IMR-90 (cell line): ENCODE results near the gene DRD4. TPM values are rescaled to one million over a fixed set of nuclear protein-coding genes. Genes with fewer than 3 reads are reported as not detected.

Experiments used
- ATAC-seq: fragments of 200-7000 bp; cut with Tn5 transposase; 2 replicates; pipeline ENCODE4 v1.9.1; 2020; ENCODE audit warnings: low read depth, mild to moderate bottlenecking, moderate library complexity
- BruUV-seq: library from RNA; stranded (reverse); fragments of 400-500 nt; replicated peaks from 2 replicates; lab custom pipeline; 2021; lab: Mats Ljungman, UMichigan
- CTCF ChIA-PET: fragments of 300-600 bp; formaldehyde crosslinking; extraction: SDS; loops from one replicate; lab custom pipeline; 2021; ENCODE audit warnings: antibody characterized with exemption; lab: Yijun Ruan, JAX
- POLR2A ChIA-PET: fragments of 300-600 bp; sonication (Branson Sonifier 250); formaldehyde crosslinking; loops from one replicate; lab custom pipeline; 2022; ENCODE audit warnings: antibody characterized with exemption; ENCODE audit not compliant: unreplicated experiment; lab: Charles Lee
- DNase-seq: peaks from one replicate; pipeline ENCODE4 v3.0.0; 2013
- H2AFZ ChIP-seq: replicated peaks from 2 replicates; pipeline ENCODE3; 2013; ENCODE audit warnings: low read length, mild to moderate bottlenecking; ENCODE audit not compliant: poor library complexity
- H2AK5ac ChIP-seq: 2 replicates; pipeline ENCODE4 v1.6.1; 2013; ENCODE audit warnings: low read depth, low read length, inconsistent platforms
- H2AK9ac ChIP-seq: replicated peaks from 2 replicates; pipeline ENCODE3; 2013; ENCODE audit warnings: mild to moderate bottlenecking, low read depth, low read length, moderate library complexity; ENCODE audit not compliant: poor library complexity
- H2BK120ac ChIP-seq: 2 replicates; pipeline ENCODE4 v1.6.1; 2013; ENCODE audit warnings: low read depth, low read length, inconsistent platforms
- H2BK15ac ChIP-seq: 3 replicates; pipeline ENCODE4 v1.6.1; 2013; ENCODE audit warnings: low read depth, low read length, inconsistent platforms
- H2BK20ac ChIP-seq: 2 replicates; pipeline ENCODE4 v1.6.1; 2013; ENCODE audit warnings: low read depth, mild to moderate bottlenecking, inconsistent platforms, low read length, moderate library complexity
- H2BK5ac ChIP-seq: 2 replicates; pipeline ENCODE4 v1.6.1; 2013; ENCODE audit warnings: mild to moderate bottlenecking, low read depth, low read length, inconsistent platforms; ENCODE audit not compliant: poor library complexity, severe bottlenecking
- H3K14ac ChIP-seq: replicated peaks from 2 replicates; pipeline ENCODE4 v1.6.1; 2013; ENCODE audit warnings: low read depth, low read length, inconsistent platforms
- H3K18ac ChIP-seq: 2 replicates; pipeline ENCODE4 v1.6.1; 2013; ENCODE audit warnings: low read depth, low read length, control low read depth
- H3K23ac ChIP-seq: 2 replicates; pipeline ENCODE4 v1.6.1; 2013; ENCODE audit warnings: low read depth, low read length, inconsistent platforms
- H3K27ac ChIP-seq: 2 replicates; pipeline ENCODE4 v1.5.1; 2013; ENCODE audit warnings: mild to moderate bottlenecking, control low read depth, low read length; ENCODE audit not compliant: insufficient read depth
- H3K27me3 ChIP-seq: 2 replicates; pipeline ENCODE4 v1.6.1; 2013; ENCODE audit warnings: low read length; ENCODE audit not compliant: control insufficient read depth, insufficient read depth
- H3K36me3 ChIP-seq: 2 replicates; pipeline ENCODE4 v1.6.1; 2013; ENCODE audit warnings: low read length, mixed read lengths; ENCODE audit not compliant: control insufficient read depth, insufficient read depth
- H3K4ac ChIP-seq: 2 replicates; pipeline ENCODE4 v1.6.1; 2013; ENCODE audit warnings: low read depth, low read length, inconsistent platforms
- H3K4me1 ChIP-seq: 2 replicates; pipeline ENCODE4 v1.6.1; 2013; ENCODE audit warnings: low read length, mixed read lengths; ENCODE audit not compliant: control insufficient read depth, insufficient read depth
- H3K4me2 ChIP-seq: 2 replicates; pipeline ENCODE4 v1.6.1; 2013; ENCODE audit warnings: low read depth, mild to moderate bottlenecking, control low read depth, low read length, moderate library complexity
- H3K4me3 ChIP-seq: 2 replicates; pipeline ENCODE4 v1.5.1; 2013; ENCODE audit warnings: low read depth, mild to moderate bottlenecking, control low read depth, low read length, moderate library complexity; ENCODE audit not compliant: insufficient read depth
- H3K56ac ChIP-seq: 2 replicates; pipeline ENCODE4 v1.6.1; 2013; ENCODE audit warnings: low read length, inconsistent platforms; ENCODE audit not compliant: insufficient read depth; ENCODE audit errors: extremely low read depth
- H3K79me1 ChIP-seq, 2 experiments: 2 replicates each; pipeline ENCODE4 v1.6.1; 2013; ENCODE audit warnings: low read length in 2 of 2, inconsistent platforms in 1 of 2, low read depth in 1 of 2
- H3K9ac ChIP-seq: 2 replicates; pipeline ENCODE4 v1.6.1; 2013; ENCODE audit warnings: low read depth, low read length, control low read depth
- H3K9me1 ChIP-seq: 2 replicates; pipeline ENCODE4 v1.6.1; 2013; ENCODE audit warnings: low read length, inconsistent platforms; ENCODE audit not compliant: insufficient read depth
- H3K9me3 ChIP-seq: 2 replicates; pipeline ENCODE4 v1.6.1; 2013; ENCODE audit warnings: low read length; ENCODE audit not compliant: control insufficient read depth, insufficient read depth
- H4K20me1 ChIP-seq: 2 replicates; pipeline ENCODE4 v1.6.1; 2013; ENCODE audit warnings: low read length, inconsistent platforms; ENCODE audit not compliant: insufficient read depth
- H4K5ac ChIP-seq: 2 replicates; pipeline ENCODE4 v1.6.1; 2013; ENCODE audit warnings: mild to moderate bottlenecking, low read depth, low read length, control low read depth
- H4K8ac ChIP-seq, 2 experiments: 2 replicates each; pipeline ENCODE4 v1.6.1; 2013; ENCODE audit warnings: low read depth in 2 of 2, low read length in 2 of 2, control low read depth in 1 of 2, inconsistent platforms in 1 of 2
- H4K91ac ChIP-seq: 2 replicates; pipeline ENCODE4 v1.6.1; 2013; ENCODE audit warnings: low read depth, low read length, inconsistent platforms; ENCODE audit not compliant: insufficient read depth
- BHLHE40 ChIP-seq: fragments of 150-350 bp; IDR thresholded peaks from 2 replicates; pipeline ENCODE4 v1.6.1; 2016; ENCODE audit warnings: mild to moderate bottlenecking, low read depth, low read length
- CHD1 ChIP-seq: IDR thresholded peaks from 2 replicates; pipeline ENCODE4 v1.6.1; 2012; ENCODE audit warnings: low read depth, low read length, improper control_type of control experiment
- CTCF ChIP-seq: conservative IDR thresholded peaks from 2 replicates; pipeline ENCODE4 v1.5.1; 2012; ENCODE audit warnings: mild to moderate bottlenecking, low read depth, low read length, improper control_type of control experiment
- FOS ChIP-seq: fragments of 150-350 bp; IDR thresholded peaks from 2 replicates; pipeline ENCODE4 v1.6.1; 2016; ENCODE audit warnings: low read depth, low read length
- MAZ ChIP-seq: IDR thresholded peaks from 2 replicates; pipeline ENCODE4 v1.6.1; 2012; ENCODE audit warnings: low read depth, mild to moderate bottlenecking, low read length, improper control_type of control experiment, moderate library complexity, borderline replicate concordance
- MXI1 ChIP-seq: IDR thresholded peaks from 2 replicates; pipeline ENCODE4 v1.6.1; 2012; ENCODE audit warnings: low read depth, mild to moderate bottlenecking, low read length, moderate library complexity, borderline replicate concordance
- NFE2L2 ChIP-seq: fragments of 150-350 bp; IDR thresholded peaks from 2 replicates; pipeline ENCODE4 v1.6.1; 2016; ENCODE audit warnings: low read depth, mild to moderate bottlenecking, low read length
- POLR2A ChIP-seq: IDR thresholded peaks from 2 replicates; pipeline ENCODE4 v1.6.1; 2012; ENCODE audit warnings: mild to moderate bottlenecking, low read depth, low read length
- RAD21 ChIP-seq: IDR thresholded peaks from 2 replicates; pipeline ENCODE4 v1.6.1; 2012; ENCODE audit warnings: low read length, improper control_type of control experiment
- SMC3 ChIP-seq: fragments of 150-350 bp; IDR thresholded peaks from 2 replicates; pipeline ENCODE4 v1.6.1; 2016; ENCODE audit warnings: low read depth, mild to moderate bottlenecking, antibody characterized with exemption, low read length, moderate library complexity
- whole genome bisulfite sequencing, 2 experiments: methylation state at CpG; one replicate each; pipeline versions ENCODE4 v1.1.5 to v1.1.7; 2013; ENCODE audit warnings: missing lambda C conversion rate in 2 of 2; ENCODE audit not compliant: insufficient read length in 1 of 2; ENCODE audit errors: extremely low coverage in 2 of 2; 5-methylcytosine and 5-hydroxymethylcytosine counted together
- dilution Hi-C: fragments of 300-500 bp; cut with HindIII; formaldehyde crosslinking; loops from one replicate; pipeline ENCODE4 v1.14.3; 2018; ENCODE audit warnings: low sequenced_read_pairs; ENCODE audit not compliant: unreplicated experiment
- in situ Hi-C: fragments of 300-500 bp; cut with MboI; formaldehyde crosslinking; loops from 3 replicates; pipeline ENCODE4 v1.14.3; 2019; ENCODE audit warnings: low sequenced_read_pairs, inconsistent platforms, mixed read lengths
- intact Hi-C: fragments of 100-400 bp; cut with micrococcal nuclease; formaldehyde crosslinking; loops from 2 replicates; pipeline ENCODE4 v1.10.0; 2022
- polyA plus RNA-seq, 3 experiments: library from polyadenylated mRNA; depleted of rRNA; stranded (reverse); fragments of >200 nt; gene quantifications; 2 replicates each; pipeline ENCODE4 v1.2.3, GENCODE V29; 2012; ENCODE audit warnings: low replicate concordance in 1 of 3
- total RNA-seq: library from RNA; depleted of rRNA; stranded (reverse); fragments of >200 nt; gene quantifications from 2 replicates; pipeline ENCODE4 v1.2.3, GENCODE V29; 2012

DRD4 gene
- total and polyA plus RNA-seq, 2 of the 4 experiments (the other 2 are of a cell fraction): not detected

- H2AK5ac ChIP-seq: no peak overlapping the region
- no peaks in the 10 kb centered on the region for H3K27me3 ChIP-seq
- H4K8ac ChIP-seq: no peak overlapping the region
- H2BK120ac ChIP-seq: no peak overlapping the region
- dilution Hi-C loops: no loop called here
- 93% methylated on average over 36 of the region's 57 CpGs; no CpG with 5 or more reads in 1 of the 2 experiments for WGBS, 2 experiments
- no peak overlapping the region for H2AK9ac ChIP-seq
- DNase-seq (no peak), ATAC-seq (no peak)
- no TSS peak for BruUV-seq
- H3K18ac ChIP-seq: no peak overlapping the region
- intact Hi-C loops: no loop called here
- H3K36me3 ChIP-seq: peaks cover 18% of the 10 kb centered on the region
- no peak overlapping the region for H3K4me3 ChIP-seq
- no peak overlapping the region for H3K4ac ChIP-seq
- no peak overlapping the region for H3K23ac ChIP-seq
- no peaks in the 10 kb centered on the region for H3K9me3 ChIP-seq
- H2AFZ ChIP-seq: no peak overlapping the region
- no peak overlapping the region for H4K91ac ChIP-seq
- 0 out of 2 replicates have a peak, but pooled peaks cover 3% of the 10 kb centered on the region for H3K9me1 ChIP-seq
- no peak overlapping the region for H3K9ac ChIP-seq
- TF ChIP-seq CTCF: no peak
- no peak for TF ChIP-seq NFE2L2
- no peak for TF ChIP-seq POLR2A
- no peak for TF ChIP-seq BHLHE40
- no peak for TF ChIP-seq CHD1
- no peak for TF ChIP-seq MXI1
- no peak for TF ChIP-seq RAD21
- no peak for TF ChIP-seq FOS
- TF ChIP-seq SMC3: no peak
- TF ChIP-seq MAZ: no peak
- ChIA-PET CTCF (no interaction called here), POLR2A (no interaction called here)
- H2BK15ac ChIP-seq: no peak overlapping the region
- H3K56ac ChIP-seq: no peak overlapping the region
- H2BK20ac ChIP-seq: no peak overlapping the region
- peaks cover 25% of the 10 kb centered on the region for H4K20me1 ChIP-seq
- no peak overlapping the region for H4K5ac ChIP-seq
- peaks cover 2 to 32% of the 10 kb centered on the region in 2 experiments; a peak in 3 of 4 replicates for H3K79me1 ChIP-seq
- H3K4me1 ChIP-seq: peaks cover 4% of the 10 kb centered on the region; the same call in 1 of the 2 replicates
- H3K14ac ChIP-seq: no peak overlapping the region
- no peak overlapping the region for H3K4me2 ChIP-seq
- in situ Hi-C loops: no loop called here
- no peak overlapping the region for H3K27ac ChIP-seq
- no peak overlapping the region for H2BK5ac ChIP-seq
These were observed 19.7 kb upstream of the DRD4 start for GRCh38 chr11:617199-617911.
